Pons (tissue), 1 donor: ENCODE data around the gene PEX11G.
A peak's percentile ranks its signal among the peaks of the same experiment; 100 is the strongest.

Experiments
- DNase-seq: peaks from one replicate; pipeline ENCODE4 v3.0.0-alpha.2; 2016; ENCODE audit warnings: low spot score

The PEX11G gene

GRCh38 chr19:7494416-7495098, 5.7 kb upstream of the PEX11G start:
- DNase-seq, result peak; percentile 96

- no peak for DNase-seq
Observed at GRCh38 chr19:7492558-7492957, 3.7 kb upstream of the PEX11G start.

- DNase-seq, result no peak
Observed at GRCh38 chr19:7492142-7492541, 3.3 kb upstream of the PEX11G start.

- DNase-seq, result no peak
Observed at GRCh38 chr19:7489609-7490044, 792 bp upstream of the PEX11G start.

GRCh38 chr19:7486923-7487322, 1.9 kb downstream of the PEX11G start:
- no peak for DNase-seq

GRCh38 chr19:7483720-7484201, 5.1 kb downstream of the PEX11G start:
- DNase-seq, result no peak

GRCh38 chr19:7482584-7483439, 6.0 kb downstream of the PEX11G start:
- no peak for DNase-seq

- DNase-seq, result no peak
Observed at GRCh38 chr19:7480970-7481255, 7.9 kb downstream of the PEX11G start.

- DNase-seq, result no peak
Observed at GRCh38 chr19:7480222-7480969, 8.4 kb downstream of the PEX11G start.

GRCh38 chr19:7478843-7479227, 10.0 kb downstream of the PEX11G start:
- DNase-seq, result no peak

GRCh38 chr19:7478173-7478842, 10.5 kb downstream of the PEX11G start:
- DNase-seq, result no peak

- DNase-seq, result no peak
Observed at GRCh38 chr19:7477758-7478157, 11.1 kb downstream of the PEX11G start.

- DNase-seq, result no peak
Observed at GRCh38 chr19:7476777-7477494, 11.9 kb downstream of the PEX11G start.

GRCh38 chr19:7476241-7476640, 12.6 kb downstream of the PEX11G start:
- no peak for DNase-seq

GRCh38 chr19:7475665-7476064, 13.2 kb downstream of the PEX11G start:
- DNase-seq, result no peak

GRCh38 chr19:7471696-7472615, 16.9 kb downstream of the PEX11G start:
- DNase-seq, result no peak

GRCh38 chr19:7470540-7471305, 18.1 kb downstream of the PEX11G start:
- DNase-seq, result no peak

GRCh38 chr19:7469669-7470285, 19.1 kb downstream of the PEX11G start:
- DNase-seq, result no peak

- DNase-seq, result no peak
Observed at GRCh38 chr19:7468840-7469239, 20.0 kb downstream of the PEX11G start.
